ENCODE results near the gene INHA. TPM values are rescaled to one million over a fixed set of nuclear protein-coding genes. Genes with fewer than 3 reads are reported as not detected.

Gene INHA
- total RNA-seq, 1 donor from 2014 or later: not detected

DNA sequence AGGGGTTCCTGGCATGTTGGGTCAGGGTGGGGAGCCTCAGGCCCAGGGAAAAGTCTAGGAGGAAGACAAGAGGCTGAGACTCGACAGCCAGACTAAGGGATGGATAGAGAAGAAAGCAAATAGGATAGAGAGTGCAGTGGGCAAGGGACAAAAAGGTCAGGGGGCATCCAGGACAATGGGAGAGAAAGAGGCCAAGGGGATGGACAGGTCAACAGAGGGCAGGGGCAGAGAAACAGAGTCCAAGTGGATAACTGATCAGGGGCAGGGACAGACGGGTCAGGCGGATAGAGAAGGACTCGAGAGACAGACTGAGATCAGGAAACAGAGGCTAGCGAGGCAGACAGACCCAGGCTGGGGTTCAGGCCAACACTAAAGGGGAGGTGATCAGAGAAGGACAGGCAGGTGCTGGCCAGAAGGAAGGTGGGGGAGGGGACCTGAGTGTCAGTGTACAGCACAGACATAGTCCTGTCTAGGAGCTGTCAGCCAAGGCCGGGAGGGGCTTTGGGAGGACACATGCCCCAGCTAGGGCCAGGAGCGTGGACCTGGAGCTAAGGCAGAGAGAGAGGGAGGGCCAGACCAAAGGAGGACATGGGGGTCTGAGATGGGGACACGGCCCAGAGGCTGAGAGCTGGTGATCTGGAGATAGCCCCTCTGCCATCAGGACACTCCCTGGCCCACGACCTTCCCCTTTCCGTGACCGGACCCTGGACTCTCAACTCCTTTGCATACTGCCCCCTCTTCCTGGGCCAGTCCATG, 45.6 kb upstream of the INHA start:
- TF ChIP-seq, protein P1, sequence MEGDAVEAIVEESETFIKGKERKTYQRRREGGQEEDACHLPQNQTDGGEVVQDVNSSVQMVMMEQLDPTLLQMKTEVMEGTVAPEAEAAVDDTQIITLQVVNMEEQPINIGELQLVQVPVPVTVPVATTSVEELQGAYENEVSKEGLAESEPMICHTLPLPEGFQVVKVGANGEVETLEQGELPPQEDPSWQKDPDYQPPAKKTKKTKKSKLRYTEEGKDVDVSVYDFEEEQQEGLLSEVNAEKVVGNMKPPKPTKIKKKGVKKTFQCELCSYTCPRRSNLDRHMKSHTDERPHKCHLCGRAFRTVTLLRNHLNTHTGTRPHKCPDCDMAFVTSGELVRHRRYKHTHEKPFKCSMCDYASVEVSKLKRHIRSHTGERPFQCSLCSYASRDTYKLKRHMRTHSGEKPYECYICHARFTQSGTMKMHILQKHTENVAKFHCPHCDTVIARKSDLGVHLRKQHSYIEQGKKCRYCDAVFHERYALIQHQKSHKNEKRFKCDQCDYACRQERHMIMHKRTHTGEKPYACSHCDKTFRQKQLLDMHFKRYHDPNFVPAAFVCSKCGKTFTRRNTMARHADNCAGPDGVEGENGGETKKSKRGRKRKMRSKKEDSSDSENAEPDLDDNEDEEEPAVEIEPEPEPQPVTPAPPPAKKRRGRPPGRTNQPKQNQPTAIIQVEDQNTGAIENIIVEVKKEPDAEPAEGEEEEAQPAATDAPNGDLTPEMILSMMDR (IDR thresholded peaks at IDR 0.05; ENCODE audit: unreplicated experiment): no peak
- peaks cover 36% of the 10 kb centered on the region for H3K27me3 Mint-ChIP-seq (ENCODE audit: unreplicated experiment)
- peak overlapping the region; percentile 8 for H3K4me3 Mint-ChIP-seq (ENCODE audit: unreplicated experiment)
- H3K9me3 Mint-ChIP-seq (ENCODE audit: unreplicated experiment): no peaks in the 10 kb centered on the region
- no peak overlapping the region for H3K27ac Mint-ChIP-seq (ENCODE audit: unreplicated experiment)
- no peak for DNase-seq (ENCODE audit: low spot score)
- H3K4me1 Mint-ChIP-seq (ENCODE audit: unreplicated experiment): peaks cover 39% of the 10 kb centered on the region
- H3K36me3 Mint-ChIP-seq (ENCODE audit: low read depth, unreplicated experiment): no peaks in the 10 kb centered on the region

DNA sequence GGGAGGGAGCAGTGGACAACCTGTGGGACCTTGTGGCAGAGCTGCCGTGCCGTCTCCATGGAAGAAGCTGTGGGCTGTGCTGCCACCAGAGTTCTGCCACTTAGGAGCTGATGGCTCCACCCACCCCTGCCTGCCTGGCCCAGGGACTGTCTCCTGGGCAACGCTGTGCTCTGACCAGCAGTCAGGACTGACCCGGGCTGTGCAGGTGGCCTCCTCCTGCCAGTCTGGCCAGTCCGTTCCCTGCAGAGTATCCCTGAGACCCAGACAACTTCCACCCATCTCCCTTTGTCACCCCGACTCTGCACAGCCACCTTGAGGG, 45.1 kb upstream of the INHA start:
- no peak for DNase-seq (ENCODE audit: low spot score)
- Mint-ChIP-seq H3K27ac (ENCODE audit: unreplicated experiment) (no peak overlapping the region), H3K36me3 (ENCODE audit: low read depth, unreplicated experiment) (no peaks in the 10 kb centered on the region), H3K4me1 (ENCODE audit: unreplicated experiment) (peaks cover 34% of the 10 kb centered on the region), H3K4me3 (ENCODE audit: unreplicated experiment) (no peak overlapping the region), H3K27me3 (ENCODE audit: unreplicated experiment) (peaks cover 35% of the 10 kb centered on the region), H3K9me3 (ENCODE audit: unreplicated experiment) (no peaks in the 10 kb centered on the region)
- TF ChIP-seq, protein P1 (IDR thresholded peaks at IDR 0.05; ENCODE audit: unreplicated experiment): no peak

DNA sequence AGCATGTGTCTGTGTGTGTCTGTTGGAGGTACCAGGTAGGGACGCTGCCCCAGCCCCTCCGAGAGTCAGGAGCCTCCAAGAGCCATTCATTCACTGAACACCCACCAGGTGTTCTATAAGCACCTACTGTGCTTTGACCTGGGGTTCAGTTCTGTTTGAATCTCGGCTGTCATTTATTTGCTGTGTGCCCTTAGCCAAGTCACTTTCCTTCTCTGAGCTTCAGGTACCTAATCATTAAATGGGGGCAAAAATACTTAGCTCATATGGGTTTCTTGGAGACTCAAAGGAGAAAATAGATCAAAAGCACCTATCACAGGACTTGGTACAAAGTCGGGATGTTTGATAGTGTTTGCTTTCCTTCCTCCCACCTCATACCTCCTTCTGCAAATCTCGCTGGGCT, 44.6 kb upstream of the INHA start:
- H3K36me3 Mint-ChIP-seq (ENCODE audit: low read depth, unreplicated experiment): no peaks in the 10 kb centered on the region
- H3K4me1 Mint-ChIP-seq (ENCODE audit: unreplicated experiment): peaks cover 33% of the 10 kb centered on the region
- TF ChIP-seq, protein P1 (IDR thresholded peaks at IDR 0.05; ENCODE audit: unreplicated experiment): no peak
- H3K9me3 Mint-ChIP-seq (ENCODE audit: unreplicated experiment): no peaks in the 10 kb centered on the region
- DNase-seq (ENCODE audit: low spot score): no peak
- H3K27ac Mint-ChIP-seq (ENCODE audit: unreplicated experiment): no peak overlapping the region
- H3K27me3 Mint-ChIP-seq (ENCODE audit: unreplicated experiment): peaks cover 36% of the 10 kb centered on the region
- H3K4me3 Mint-ChIP-seq (ENCODE audit: unreplicated experiment): no peak overlapping the region

DNA sequence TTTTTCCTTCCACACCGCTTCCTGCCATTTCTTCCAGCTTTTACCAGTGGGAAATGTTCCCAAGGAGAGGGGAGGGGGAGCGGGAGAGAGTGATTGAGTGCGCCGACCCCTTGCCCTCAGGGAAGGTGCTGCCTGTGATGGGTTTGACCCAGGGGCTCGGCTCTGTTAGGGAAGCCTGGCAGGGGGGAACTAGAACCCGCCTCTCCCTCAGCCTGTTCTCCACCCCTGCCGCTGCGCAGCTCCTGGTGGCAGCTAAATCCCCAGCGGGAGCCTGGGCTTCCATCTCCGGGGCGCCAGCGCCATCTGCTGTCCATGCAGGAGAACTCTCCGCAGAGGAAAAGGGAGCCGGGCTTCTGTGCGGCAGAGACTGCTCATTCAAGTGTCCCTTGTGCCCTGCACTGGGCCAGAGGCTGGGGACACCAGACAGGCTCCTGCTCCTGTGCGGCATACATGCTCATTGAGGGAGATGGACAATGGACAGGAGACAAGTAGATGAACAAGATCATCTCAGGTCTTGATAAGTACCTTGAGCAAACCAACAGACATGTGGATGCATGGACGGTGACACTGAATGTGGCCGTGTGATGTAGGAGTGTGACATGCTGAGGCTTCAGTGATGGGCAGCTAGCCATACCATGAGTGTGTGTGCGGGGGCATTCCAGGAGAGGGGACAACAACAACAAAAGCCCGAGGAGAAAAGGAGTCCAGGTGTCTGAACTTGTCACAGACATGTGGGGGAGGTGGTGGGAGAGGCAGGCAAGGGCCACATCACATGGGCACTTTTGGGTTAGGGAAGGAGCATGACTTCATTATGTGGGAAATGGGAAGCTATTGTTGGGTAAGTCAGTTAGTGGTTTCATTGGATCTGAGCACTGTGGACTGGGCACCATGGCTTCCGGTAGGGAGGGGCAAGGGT, 41.8 kb upstream of the INHA start:
- TF ChIP-seq, protein P1 (IDR thresholded peaks at IDR 0.05; ENCODE audit: unreplicated experiment): peak; percentile 89
- Mint-ChIP-seq H3K27me3 (ENCODE audit: unreplicated experiment) (peaks cover 28% of the 10 kb centered on the region), H3K4me1 (ENCODE audit: unreplicated experiment) (peaks cover 27% of the 10 kb centered on the region), H3K27ac (ENCODE audit: unreplicated experiment) (no peak overlapping the region), H3K4me3 (ENCODE audit: unreplicated experiment) (no peak overlapping the region), H3K36me3 (ENCODE audit: low read depth, unreplicated experiment) (no peaks in the 10 kb centered on the region), H3K9me3 (ENCODE audit: unreplicated experiment) (no peaks in the 10 kb centered on the region)
- DNase-seq (ENCODE audit: low spot score): peak; percentile 97

Measured in endothelial cell (in vitro differentiated cells).